GM23338 (cell line): ENCODE measurements around the gene XPO4. TPM values are rescaled to one million over a fixed set of nuclear protein-coding genes. Genes with fewer than 3 reads are reported as not detected.
"Not testable (repeated sequence)": the region's sequence is repeated elsewhere in the genome, so short reads cannot be mapped to it uniquely, and the experiment has no call there.

Source experiments
- ATAC-seq: fragments of 200-7000 bp; cut with Tn5 transposase; 3 replicates; pipeline ENCODE4 v1.9.1; 2020
- DNase-seq: peaks from one replicate; pipeline ENCODE4 v3.0.0-alpha.2; 2015; ENCODE audit warnings: low spot score
- H2AFZ ChIP-seq: fragments of 200-600 bp; sonication (generic); 2 replicates; pipeline ENCODE4 v1.8.0; 2016; ENCODE audit warnings: antibody characterized with exemption, mild to moderate bottlenecking, moderate library complexity
- H3F3A ChIP-seq: fragments of 200-600 bp; sonication (generic); replicated peaks from 2 replicates; pipeline ENCODE4 v1.8.0; 2017; ENCODE audit warnings: antibody characterized with exemption, mixed run types, low read depth
- H3K27ac ChIP-seq: fragments of 200-600 bp; sonication (generic); 2 replicates; pipeline ENCODE4 v1.6.1; 2016; ENCODE audit warnings: low read depth
- H3K27me3 ChIP-seq: fragments of 200-600 bp; sonication (generic); 2 replicates; pipeline ENCODE4 v1.8.0; 2016; ENCODE audit warnings: mild to moderate bottlenecking, mixed run types, moderate library complexity; ENCODE audit not compliant: insufficient read depth
- H3K36me3 ChIP-seq: fragments of 200-600 bp; sonication (generic); 2 replicates; pipeline ENCODE4 v1.8.0; 2016; ENCODE audit warnings: mild to moderate bottlenecking; ENCODE audit not compliant: insufficient read depth
- H3K4me1 ChIP-seq: fragments of 200-600 bp; sonication (generic); 2 replicates; pipeline ENCODE4 v1.8.0; 2016; ENCODE audit warnings: mild to moderate bottlenecking, moderate library complexity; ENCODE audit not compliant: insufficient read depth
- H3K4me2 ChIP-seq: fragments of 200-600 bp; sonication (generic); 2 replicates; pipeline ENCODE4 v1.7.1; 2017; ENCODE audit warnings: mixed run types
- H3K4me3 ChIP-seq: fragments of 200-600 bp; sonication (generic); 2 replicates; pipeline ENCODE4 v1.6.1; 2016; ENCODE audit warnings: mixed run types
- H3K79me2 ChIP-seq: fragments of 200-600 bp; sonication (generic); replicated peaks from 2 replicates; pipeline ENCODE4 v1.8.0; 2017; ENCODE audit warnings: mild to moderate bottlenecking; ENCODE audit not compliant: insufficient read depth
- H3K9me2 ChIP-seq: fragments of 200-600 bp; sonication (generic); 2 replicates; pipeline ENCODE4 v1.8.0; 2017; ENCODE audit not compliant: insufficient read depth
- H4K20me1 ChIP-seq: fragments of 200-600 bp; sonication (generic); replicated peaks from 2 replicates; pipeline ENCODE4 v1.8.0; 2017; ENCODE audit warnings: mild to moderate bottlenecking; ENCODE audit not compliant: insufficient read depth
- H3K27ac Mint-ChIP-seq: 2 replicates; pipeline ENCODE4 v1.8.0; 2020; ENCODE audit warnings: inconsistent platforms, mild to moderate bottlenecking, moderate library complexity, mixed read lengths
- H3K27me3 Mint-ChIP-seq: 3 replicates; pipeline ENCODE4 v1.8.0; 2022; ENCODE audit warnings: low read depth, mild to moderate bottlenecking, moderate library complexity, mixed read lengths, inconsistent platforms; ENCODE audit not compliant: insufficient read depth, poor library complexity
- H3K36me3 Mint-ChIP-seq: 3 replicates; pipeline ENCODE4 v1.8.0; 2021; ENCODE audit warnings: low read depth, mild to moderate bottlenecking, inconsistent platforms, moderate library complexity, mixed read lengths
- H3K4me1 Mint-ChIP-seq: 3 replicates; pipeline ENCODE4 v1.8.0; 2020; ENCODE audit warnings: mild to moderate bottlenecking, inconsistent platforms, mixed read lengths
- H3K4me3 Mint-ChIP-seq: 3 replicates; pipeline ENCODE4 v1.8.0; 2021; ENCODE audit warnings: moderate library complexity, mild to moderate bottlenecking, inconsistent platforms, mixed read lengths
- H3K9me3 Mint-ChIP-seq: 3 replicates; pipeline ENCODE4 v1.8.0; 2020; ENCODE audit warnings: moderate library complexity, mild to moderate bottlenecking, inconsistent platforms, mixed read lengths
- ETS1 ChIP-seq: IDR thresholded peaks from 2 replicates; pipeline ENCODE4 v1.6.1; 2016; ENCODE audit warnings: antibody characterized with exemption
- EZH2 ChIP-seq: fragments of 200-600 bp; sonication (generic); IDR thresholded peaks from one replicate; pipeline ENCODE4 v1.8.0; 2017; ENCODE audit warnings: antibody characterized with exemption, mild to moderate bottlenecking, low read depth; ENCODE audit not compliant: unreplicated experiment
- EZH2phosphoT487 ChIP-seq: fragments of 200-600 bp; sonication (generic); IDR thresholded peaks from one replicate; pipeline ENCODE4 v1.8.1; 2018; ENCODE audit warnings: antibody characterized with exemption; ENCODE audit not compliant: unreplicated experiment
- NANOG ChIP-seq: IDR thresholded peaks from 2 replicates; pipeline ENCODE4 v1.6.1; 2016; ENCODE audit warnings: antibody characterized with exemption, borderline replicate concordance
- POLR2AphosphoS5 ChIP-seq: IDR thresholded peaks from 2 replicates; pipeline ENCODE4 v1.6.1; 2016; ENCODE audit warnings: antibody characterized with exemption, low read depth
- REST ChIP-seq: IDR thresholded peaks from one replicate; pipeline ENCODE4 v1.6.1; 2018; ENCODE audit warnings: antibody characterized with exemption; ENCODE audit not compliant: unreplicated experiment
- ZNF331 ChIP-seq: fragments of 250-450 bp; sonication (Bioruptor Pico); IDR thresholded peaks from 2 replicates; pipeline ENCODE4 v1.5.0; 2020; ENCODE audit warnings: low read depth, mild to moderate bottlenecking, moderate library complexity
- polyA plus RNA-seq: library from polyadenylated mRNA; unstranded; fragments of >200 nt; fragmentation: Nextera tagmentation; extraction: Ambion mirVana; gene quantifications from 2 replicates; pipeline ENCODE4 v1.2.1, GENCODE V29; 2016
- total RNA-seq: library from RNA; depleted of rRNA; stranded (reverse); fragments of >200 nt; shearing (Covaris generic); gene quantifications from 2 replicates; pipeline ENCODE4 v1.2.3, GENCODE V29; 2014

Gene XPO4
- total and polyA plus RNA-seq, 2 experiments from 2014 or later = 14.1 to 57.8 TPM

- not testable (repeated sequence) for ATAC-seq, H3K27me3 Mint-ChIP-seq, H3F3A ChIP-seq, H3K9me3 Mint-ChIP-seq, H3K27ac ChIP-seq, H3K27me3 ChIP-seq, DNase-seq, H3K4me2 ChIP-seq, H3K4me3 ChIP-seq, H3K36me3 ChIP-seq, H3K4me3 Mint-ChIP-seq, H3K9me2 ChIP-seq, H3K27ac Mint-ChIP-seq, H2AFZ ChIP-seq
- peaks cover 45% of the 10 kb centered on the region for H4K20me1 ChIP-seq
- Mint-ChIP-seq H3K4me1 (peaks cover 35% of the 10 kb centered on the region), H3K36me3 (peaks cover 12% of the 10 kb centered on the region)
- H3K4me1 ChIP-seq = peaks cover 28% of the 10 kb centered on the region
- H3K79me2 ChIP-seq = peaks cover 100% of the 10 kb centered on the region
Observed at GRCh38 chr13:20876802-20877201, 25.7 kb downstream of the XPO4 start.

- H3F3A ChIP-seq, ATAC-seq, H3K4me3 Mint-ChIP-seq, H3K27ac Mint-ChIP-seq, H3K36me3 ChIP-seq, H3K27me3 Mint-ChIP-seq, H3K4me2 ChIP-seq, H3K27me3 ChIP-seq, H3K27ac ChIP-seq, H3K9me2 ChIP-seq, H3K9me3 Mint-ChIP-seq, DNase-seq, H2AFZ ChIP-seq, H3K4me3 ChIP-seq: not testable (repeated sequence)
- Histone ChIP-seq H3K4me1 (peaks cover 18% of the 10 kb centered on the region), H3K79me2 (peaks cover 100% of the 10 kb centered on the region), H4K20me1 (peaks cover 39% of the 10 kb centered on the region)
- Mint-ChIP-seq H3K36me3 (peaks cover 12% of the 10 kb centered on the region), H3K4me1 (peaks cover 28% of the 10 kb centered on the region)
Observed at GRCh38 chr13:20874439-20874838, 28.1 kb downstream of the XPO4 start.

- no peak overlapping the region for H3K27ac ChIP-seq
- H3K4me2 ChIP-seq = peak overlapping the region; percentile 44; the same call in 1 of the 2 replicates
- peaks cover 3% of the 10 kb centered on the region; the same call in 2 of the 3 replicates for H3K9me3 Mint-ChIP-seq
- no peaks in the 10 kb centered on the region for H3F3A ChIP-seq
- peaks cover 39% of the 10 kb centered on the region for H4K20me1 ChIP-seq
- no peak for TF ChIP-seq ETS1
- H3K9me2 ChIP-seq = no peaks in the 10 kb centered on the region; the same call in 1 of the 2 replicates
- H3K79me2 ChIP-seq = peaks cover 100% of the 10 kb centered on the region
- peaks cover 16% of the 10 kb centered on the region for H3K4me1 ChIP-seq
- ATAC-seq (peak; percentile 36; the same call in 2 of the 3 replicates), DNase-seq (no peak)
- H2AFZ ChIP-seq = no peak overlapping the region
- no peak overlapping the region for H3K4me3 ChIP-seq
- H3K4me3 Mint-ChIP-seq = no peak overlapping the region
- H3K27me3 Mint-ChIP-seq = peaks cover 3% of the 10 kb centered on the region
- H3K36me3 ChIP-seq = no peaks in the 10 kb centered on the region
- no peak overlapping the region; the same call in 1 of the 2 replicates for H3K27ac Mint-ChIP-seq
- no peaks in the 10 kb centered on the region for H3K27me3 ChIP-seq
- H3K4me1 Mint-ChIP-seq = peaks cover 23% of the 10 kb centered on the region
- peaks cover 12% of the 10 kb centered on the region for H3K36me3 Mint-ChIP-seq
Observed at GRCh38 chr13:20873348-20873747, 29.2 kb downstream of the XPO4 start.

GRCh38 chr13:20870829-20871228 lies 31.7 kb downstream of the XPO4 start:
- no peaks in the 10 kb centered on the region for H3K27me3 ChIP-seq
- H2AFZ ChIP-seq = no peak overlapping the region
- H3K4me1 ChIP-seq = peaks cover 16% of the 10 kb centered on the region
- Mint-ChIP-seq H3K4me3 (no peak overlapping the region), H3K27ac (no peak overlapping the region), H3K9me3 (no peaks in the 10 kb centered on the region), H3K36me3 (no peaks in the 10 kb centered on the region), H3K27me3 (peaks cover 3% of the 10 kb centered on the region), H3K4me1 (peaks cover 23% of the 10 kb centered on the region)
- H3K4me2 ChIP-seq = no peak overlapping the region
- H4K20me1 ChIP-seq = peaks cover 33% of the 10 kb centered on the region
- no peak overlapping the region for H3K27ac ChIP-seq
- H3K4me3 ChIP-seq = no peak overlapping the region
- DNase-seq (no peak), ATAC-seq (no peak)
- H3K36me3 ChIP-seq = no peaks in the 10 kb centered on the region
- peaks cover 100% of the 10 kb centered on the region for H3K79me2 ChIP-seq
- no peaks in the 10 kb centered on the region for H3K9me2 ChIP-seq
- H3F3A ChIP-seq = no peaks in the 10 kb centered on the region
- TF ChIP-seq ZNF331 (CRISPR knock-in tag) = no peak
- no peak for TF ChIP-seq EZH2
- no peak for TF ChIP-seq EZH2phosphoT487
- no peak for TF ChIP-seq REST
- TF ChIP-seq NANOG = no peak
- TF ChIP-seq POLR2AphosphoS5 = no peak
